PC-3 (cell line): Measurements from ENCODE around the gene TMEM168. TPM values are rescaled to one million over a fixed set of nuclear protein-coding genes. Genes with fewer than 3 reads are reported as not detected.

ENCODE experiments used
- ATAC-seq: fragments of 200-7000 bp; cut with Tn5 transposase; 2 replicates; pipeline ENCODE4 v1.9.1; 2020; ENCODE audit warnings: mild to moderate bottlenecking, moderate library complexity
- BruUV-seq: library from RNA; stranded (reverse); fragments of 400-500 nt; replicated peaks from 2 replicates; lab custom pipeline; 2021; lab: Mats Ljungman, UMichigan
- CTCF ChIA-PET: fragments of 300-600 bp; sonication (Branson Sonifier 250); formaldehyde crosslinking; loops from one replicate; lab custom pipeline; 2022; ENCODE audit warnings: antibody characterized with exemption; lab: Charles Lee
- POLR2A ChIA-PET: fragments of 300-600 bp; sonication (Branson Sonifier 250); formaldehyde crosslinking; loops from one replicate; lab custom pipeline; 2022; ENCODE audit warnings: antibody characterized with exemption; ENCODE audit not compliant: unreplicated experiment; lab: Charles Lee
- DNase-seq: peaks from one replicate; pipeline ENCODE4 v3.0.0-alpha.2; 2015
- H2AFZ ChIP-seq: fragments of 300-600 bp; sonication (generic); 2 replicates; pipeline ENCODE4 v1.6.0; 2016; ENCODE audit warnings: antibody characterized with exemption, low read length
- H3F3A ChIP-seq: fragments of 300-600 bp; sonication (generic); one replicate; pipeline ENCODE4 v1.6.0; 2017; ENCODE audit warnings: antibody characterized with exemption, low read length, control low read depth, mild to moderate bottlenecking; ENCODE audit not compliant: unreplicated experiment
- H3K27ac ChIP-seq: fragments of 300-600 bp; sonication (generic); 2 replicates; pipeline ENCODE4 v1.5.1; 2016; ENCODE audit warnings: mild to moderate bottlenecking, low read length
- H3K27me3 ChIP-seq: fragments of 300-600 bp; sonication (generic); 2 replicates; pipeline ENCODE4 v1.6.1; 2016; ENCODE audit warnings: low read length, mixed read lengths
- H3K36me3 ChIP-seq: fragments of 300-600 bp; sonication (generic); 2 replicates; pipeline ENCODE4 v1.6.1; 2016; ENCODE audit warnings: low read depth, mixed run types, low read length, mixed read lengths
- H3K4me1 ChIP-seq: fragments of 300-600 bp; sonication (generic); 2 replicates; pipeline ENCODE4 v1.5.1; 2016; ENCODE audit warnings: low read length; ENCODE audit not compliant: insufficient read depth
- H3K4me2 ChIP-seq: fragments of 300-600 bp; sonication (generic); 2 replicates; pipeline ENCODE4 v1.6.0; 2016; ENCODE audit warnings: low read length
- H3K4me3 ChIP-seq: fragments of 300-600 bp; sonication (generic); 2 replicates; pipeline ENCODE4 v1.5.1; 2016; ENCODE audit warnings: mild to moderate bottlenecking, low read length, mixed read lengths
- H3K79me2 ChIP-seq: fragments of 300-600 bp; sonication (generic); 2 replicates; pipeline ENCODE4 v1.6.1; 2017; ENCODE audit warnings: low read length, mixed read lengths
- H3K9ac ChIP-seq: fragments of 300-600 bp; sonication (generic); 2 replicates; pipeline ENCODE4 v1.6.0; 2016; ENCODE audit warnings: mild to moderate bottlenecking, low read length
- H3K9me2 ChIP-seq: fragments of 300-600 bp; sonication (generic); replicated peaks from 2 replicates; pipeline ENCODE4 v1.6.1; 2016; ENCODE audit warnings: mixed run types, low read length, mixed read lengths
- H3K9me3 ChIP-seq: fragments of 300-600 bp; sonication (generic); 2 replicates; pipeline ENCODE4 v1.6.1; 2016; ENCODE audit warnings: low read length, mixed read lengths
- H4K20me1 ChIP-seq: fragments of 300-600 bp; sonication (generic); 2 replicates; pipeline ENCODE4 v1.6.1; 2016; ENCODE audit warnings: low read length, mixed read lengths
- EZH2 ChIP-seq: fragments of 300-600 bp; sonication (generic); IDR thresholded peaks from one replicate; pipeline ENCODE4 v1.6.1; 2017; ENCODE audit warnings: antibody characterized with exemption, mild to moderate bottlenecking, low read length; ENCODE audit not compliant: unreplicated experiment
- EZH2phosphoT487 ChIP-seq: fragments of 300-600 bp; sonication (generic); IDR thresholded peaks from 2 replicates; pipeline ENCODE4 v1.6.1; 2018; ENCODE audit warnings: mild to moderate bottlenecking, antibody characterized with exemption, low read length, borderline replicate concordance
- intact Hi-C: fragments of 100-400 bp; cut with micrococcal nuclease; formaldehyde crosslinking; loops from 2 replicates; pipeline ENCODE4 v1.9.0; 2023
- total RNA-seq: library from RNA; depleted of rRNA; stranded (reverse); fragments of >200 nt; gene quantifications from 2 replicates; pipeline ENCODE4 v1.2.3, GENCODE V29; 2014
- TF ChIP-seq, protein P1 (sequence below): fragments of 300-600 bp; sonication (generic); conservative IDR thresholded peaks from 2 replicates; pipeline ENCODE4 v1.5.1; 2017; ENCODE audit warnings: antibody characterized with exemption, low read depth, mild to moderate bottlenecking, low read length

The TMEM168 gene
- total RNA-seq, 1 experiment from 2014 or later = 19.8 TPM

GRCh38 chr7:112763298-112763697 lies 26.9 kb downstream of the TMEM168 start:
- no peaks in the 10 kb centered on the region for H3F3A ChIP-seq
- H3K4me3 ChIP-seq = no peak overlapping the region
- DNase-seq = no peak
- ChIA-PET CTCF (no interaction called here), POLR2A (no interaction called here)
- H3K36me3 ChIP-seq = no peaks in the 10 kb centered on the region
- H3K27ac ChIP-seq = no peak overlapping the region
- no peaks in the 10 kb centered on the region for H3K4me1 ChIP-seq
- intact Hi-C loops = no loop called here
- H3K4me2 ChIP-seq = no peak overlapping the region
- BruUV-seq = no TSS peak
- H3K79me2 ChIP-seq = no peaks in the 10 kb centered on the region
- no peak overlapping the region for H2AFZ ChIP-seq
- H3K9ac ChIP-seq = no peak overlapping the region
- TF ChIP-seq, protein P1, sequence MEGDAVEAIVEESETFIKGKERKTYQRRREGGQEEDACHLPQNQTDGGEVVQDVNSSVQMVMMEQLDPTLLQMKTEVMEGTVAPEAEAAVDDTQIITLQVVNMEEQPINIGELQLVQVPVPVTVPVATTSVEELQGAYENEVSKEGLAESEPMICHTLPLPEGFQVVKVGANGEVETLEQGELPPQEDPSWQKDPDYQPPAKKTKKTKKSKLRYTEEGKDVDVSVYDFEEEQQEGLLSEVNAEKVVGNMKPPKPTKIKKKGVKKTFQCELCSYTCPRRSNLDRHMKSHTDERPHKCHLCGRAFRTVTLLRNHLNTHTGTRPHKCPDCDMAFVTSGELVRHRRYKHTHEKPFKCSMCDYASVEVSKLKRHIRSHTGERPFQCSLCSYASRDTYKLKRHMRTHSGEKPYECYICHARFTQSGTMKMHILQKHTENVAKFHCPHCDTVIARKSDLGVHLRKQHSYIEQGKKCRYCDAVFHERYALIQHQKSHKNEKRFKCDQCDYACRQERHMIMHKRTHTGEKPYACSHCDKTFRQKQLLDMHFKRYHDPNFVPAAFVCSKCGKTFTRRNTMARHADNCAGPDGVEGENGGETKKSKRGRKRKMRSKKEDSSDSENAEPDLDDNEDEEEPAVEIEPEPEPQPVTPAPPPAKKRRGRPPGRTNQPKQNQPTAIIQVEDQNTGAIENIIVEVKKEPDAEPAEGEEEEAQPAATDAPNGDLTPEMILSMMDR = no peak
- TF ChIP-seq EZH2phosphoT487 (no peak), EZH2 (no peak)
- no peak for ATAC-seq
- no peaks in the 10 kb centered on the region for H4K20me1 ChIP-seq
- no peaks in the 10 kb centered on the region for H3K27me3 ChIP-seq
- no peaks in the 10 kb centered on the region for H3K9me2 ChIP-seq
- H3K9me3 ChIP-seq = no peaks in the 10 kb centered on the region

GRCh38 chr7:112759905-112760304 lies 30.3 kb downstream of the TMEM168 start:
- intact Hi-C loops = loop anchor here (10.0 kb wide), 1 partner anchor 135 kb away; no protein-coding TSS in a partner anchor
- no peak overlapping the region for H2AFZ ChIP-seq
- H3K9me2 ChIP-seq = no peaks in the 10 kb centered on the region
- H3K4me1 ChIP-seq = no peaks in the 10 kb centered on the region
- no peaks in the 10 kb centered on the region for H3F3A ChIP-seq
- TF ChIP-seq EZH2 (no peak), EZH2phosphoT487 (no peak)
- TF ChIP-seq, protein P1 = no peak
- H3K27me3 ChIP-seq = no peaks in the 10 kb centered on the region
- no peaks in the 10 kb centered on the region for H3K36me3 ChIP-seq
- DNase-seq = no peak
- no peak overlapping the region for H3K9ac ChIP-seq
- CTCF ChIA-PET = no interaction called here
- POLR2A ChIA-PET = no interaction called here
- H4K20me1 ChIP-seq = no peaks in the 10 kb centered on the region
- no peak overlapping the region for H3K4me3 ChIP-seq
- no peaks in the 10 kb centered on the region for H3K79me2 ChIP-seq
- ATAC-seq = no peak
- no peaks in the 10 kb centered on the region for H3K9me3 ChIP-seq
- no TSS peak for BruUV-seq
- no peak overlapping the region for H3K4me2 ChIP-seq
- no peak overlapping the region for H3K27ac ChIP-seq

DNA sequence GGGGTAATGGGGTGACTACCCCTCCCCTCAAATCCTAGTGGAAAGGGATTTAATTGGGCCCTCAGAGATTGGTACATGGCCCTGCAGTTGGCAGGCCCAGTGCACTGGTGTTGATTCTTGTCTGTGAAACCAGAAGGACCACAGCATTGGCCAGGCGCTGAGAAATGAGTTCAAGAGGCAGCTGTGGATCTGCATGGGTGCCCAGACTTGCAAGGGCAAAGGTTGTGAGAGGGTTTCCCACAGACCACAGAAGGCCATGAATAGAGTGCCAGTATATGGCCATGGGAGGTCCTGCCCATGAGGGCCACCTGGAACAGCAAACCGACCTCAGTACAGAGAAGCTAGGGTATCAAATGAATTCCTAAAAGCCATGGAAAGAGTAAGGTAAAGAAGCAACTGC lies 32.9 kb downstream of the TMEM168 start:
- ChIA-PET CTCF (no interaction called here), POLR2A (no interaction called here)
- Histone ChIP-seq H3K9me3 (no peaks in the 10 kb centered on the region), H3F3A (no peaks in the 10 kb centered on the region), H3K27ac (no peak overlapping the region), H3K9me2 (no peaks in the 10 kb centered on the region), H3K4me1 (no peaks in the 10 kb centered on the region), H3K9ac (no peak overlapping the region), H3K36me3 (no peaks in the 10 kb centered on the region), H2AFZ (no peak overlapping the region), H3K4me3 (no peak overlapping the region), H3K79me2 (no peaks in the 10 kb centered on the region), H3K27me3 (no peaks in the 10 kb centered on the region), H4K20me1 (no peaks in the 10 kb centered on the region), H3K4me2 (no peak overlapping the region)
- no peak for DNase-seq
- no TSS peak for BruUV-seq
- no peak for ATAC-seq
- intact Hi-C loops = loop anchor here (10.0 kb wide), 1 partner anchor 137 kb away; no protein-coding TSS in a partner anchor
- TF ChIP-seq EZH2 (no peak), EZH2phosphoT487 (no peak)
- TF ChIP-seq, protein P1 = no peak
